Hindlimb muscle (tissue), 1 donor: ENCODE results near the gene FAM78A. TPM values are rescaled to one million over a fixed set of nuclear protein-coding genes. Genes with fewer than 3 reads are reported as not detected.
A peak's percentile ranks its signal among the peaks of the same experiment; 100 is the strongest.

Source experiments
- DNase-seq: peaks from one replicate; pipeline ENCODE4 v3.0.0-alpha.2; 2013
- polyA plus RNA-seq: library from polyadenylated mRNA; unstranded; fragments of 120-200 nt; gene quantifications from one replicate; pipeline ENCODE4 v1.2.1, GENCODE V29; 2013; ENCODE audit not compliant: insufficient read length

FAM78A gene
- polyA plus RNA-seq: 44.5 TPM

- DNase-seq: no peak
Measured at GRCh38 chr9:131276094-131276888, at the start of gene FAM78A. FAM78A (minus strand) TSS chr9:131276510; CDS start chr9:131276179, 331 bp downstream.

GRCh38 chr9:131324736-131325679 is 48.7 kb upstream of the FAM78A start:
- no peak for DNase-seq

GRCh38 chr9:131323629-131324028 is 47.3 kb upstream of the FAM78A start:
- no peak for DNase-seq

- DNase-seq: peak; percentile 76
Measured at GRCh38 chr9:131320031-131320685, 43.8 kb upstream of the FAM78A start.

GRCh38 chr9:131319486-131319885 is 43.2 kb upstream of the FAM78A start:
- peak; percentile 73 for DNase-seq

GRCh38 chr9:131318231-131319085 is 42.1 kb upstream of the FAM78A start:
- no peak for DNase-seq

GRCh38 chr9:131312822-131313770 is 36.8 kb upstream of the FAM78A start:
- DNase-seq: no peak

GRCh38 chr9:131312246-131312645 is 35.9 kb upstream of the FAM78A start:
- no peak for DNase-seq

GRCh38 chr9:131310833-131311554 is 34.7 kb upstream of the FAM78A start:
- DNase-seq: no peak

GRCh38 chr9:131309530-131310276 is 33.4 kb upstream of the FAM78A start:
- DNase-seq: no peak

GRCh38 chr9:131308906-131309529 is 32.7 kb upstream of the FAM78A start:
- DNase-seq: no peak

GRCh38 chr9:131308452-131308851 is 32.1 kb upstream of the FAM78A start:
- DNase-seq: no peak

GRCh38 chr9:131307974-131308373 is 31.7 kb upstream of the FAM78A start:
- no peak for DNase-seq

- DNase-seq: no peak
Measured at GRCh38 chr9:131306397-131307004, 30.2 kb upstream of the FAM78A start.

GRCh38 chr9:131304676-131305355 is 28.5 kb upstream of the FAM78A start:
- no peak for DNase-seq

- DNase-seq: no peak
Measured at GRCh38 chr9:131303381-131304321, 27.3 kb upstream of the FAM78A start.
